Mesendoderm (in vitro differentiated cells): ENCODE results near the gene FOXO1.

ENCODE experiments used
- DNase-seq: peaks from one replicate; pipeline ENCODE4 v3.0.0; 2013
- H2AK5ac ChIP-seq: 2 replicates; pipeline ENCODE4 v1.6.1; 2013; ENCODE audit warnings: low read length, inconsistent platforms
- H2BK120ac ChIP-seq: 2 replicates; pipeline ENCODE4 v1.6.1; 2013; ENCODE audit warnings: low read depth, mild to moderate bottlenecking, low read length, moderate library complexity, mixed read lengths
- H2BK15ac ChIP-seq: replicated peaks from 2 replicates; pipeline ENCODE4 v1.6.1; 2013; ENCODE audit warnings: low read depth, mild to moderate bottlenecking, moderate library complexity
- H2BK5ac ChIP-seq: 2 replicates; pipeline ENCODE4 v1.6.1; 2013; ENCODE audit warnings: low read length, inconsistent platforms
- H3K18ac ChIP-seq: 2 replicates; pipeline ENCODE4 v1.6.1; 2013; ENCODE audit warnings: mild to moderate bottlenecking, low read length, mixed read lengths
- H3K23ac ChIP-seq: one replicate; pipeline ENCODE4 v1.6.1; 2013; ENCODE audit warnings: low read length
- H3K27ac ChIP-seq: 2 replicates; pipeline ENCODE4 v1.5.1; 2013; ENCODE audit warnings: low read depth, mild to moderate bottlenecking, inconsistent platforms, low read length, moderate library complexity
- H3K27me3 ChIP-seq: 2 replicates; pipeline ENCODE4 v1.6.1; 2013; ENCODE audit warnings: low read length, control low read depth, mild to moderate bottlenecking, inconsistent platforms; ENCODE audit not compliant: insufficient read depth, poor library complexity
- H3K36me3 ChIP-seq: 2 replicates; pipeline ENCODE4 v1.6.1; 2013; ENCODE audit warnings: low read length, inconsistent platforms; ENCODE audit not compliant: control insufficient read depth, insufficient read depth
- H3K4ac ChIP-seq: one replicate; pipeline ENCODE4 v1.6.1; 2013; ENCODE audit warnings: low read depth, mild to moderate bottlenecking, low read length, moderate library complexity
- H3K4me1 ChIP-seq: 2 replicates; pipeline ENCODE4 v1.6.1; 2013; ENCODE audit warnings: low read depth, low read length, inconsistent platforms; ENCODE audit not compliant: control insufficient read depth
- H3K4me2 ChIP-seq: 2 replicates; pipeline ENCODE4 v1.6.1; 2013; ENCODE audit warnings: low read length
- H3K4me3 ChIP-seq: 2 replicates; pipeline ENCODE4 v1.5.1; 2013; ENCODE audit warnings: mild to moderate bottlenecking, low read length
- H3K56ac ChIP-seq: one replicate; pipeline ENCODE4 v1.6.1; 2013; ENCODE audit warnings: low read length
- H3K79me1 ChIP-seq: 2 replicates; pipeline ENCODE4 v1.6.1; 2013; ENCODE audit warnings: low read length, inconsistent platforms
- H3K79me2 ChIP-seq: 2 replicates; pipeline ENCODE4 v1.6.1; 2013; ENCODE audit warnings: mild to moderate bottlenecking, low read length; ENCODE audit not compliant: control insufficient read depth, insufficient read depth
- H3K9ac ChIP-seq: 2 replicates; pipeline ENCODE4 v1.6.1; 2013; ENCODE audit warnings: low read length, inconsistent platforms
- H4K5ac ChIP-seq: one replicate; pipeline ENCODE4 v1.6.1; 2013; ENCODE audit warnings: low read length
- H4K8ac ChIP-seq: one replicate; pipeline ENCODE4 v1.6.1; 2013; ENCODE audit warnings: low read depth, mild to moderate bottlenecking, control low read depth, low read length, moderate library complexity
- WGBS: extraction: QIAGEN DNeasy Blood & Tissue Kit; methylation state at CpG from one replicate; pipeline ENCODE4 v1.1.7; 2013; ENCODE audit warnings: low lambda C conversion rate, missing lambda C conversion rate; ENCODE audit not compliant: insufficient coverage; ENCODE audit errors: extremely low coverage; 5-methylcytosine and 5-hydroxymethylcytosine counted together

The FOXO1 gene

GRCh38 chr13:40618581-40619478, 47.6 kb downstream of the FOXO1 start:
- no peak overlapping the region for H2BK15ac ChIP-seq
- no peak overlapping the region for H3K4me3 ChIP-seq
- H2AK5ac ChIP-seq: no peak overlapping the region
- H3K79me2 ChIP-seq: peaks cover 71% of the 10 kb centered on the region
- no peak overlapping the region for H3K9ac ChIP-seq
- H3K79me1 ChIP-seq: peaks cover 13% of the 10 kb centered on the region
- no peaks in the 10 kb centered on the region for H3K27me3 ChIP-seq
- no peak overlapping the region for H3K18ac ChIP-seq
- H3K23ac ChIP-seq: no peak overlapping the region
- no peak overlapping the region for H3K56ac ChIP-seq
- no CpG with 5 or more reads among the region's 15 CpGs for WGBS
- H3K4me2 ChIP-seq: no peak overlapping the region
- H2BK120ac ChIP-seq: no peak overlapping the region
- no peak overlapping the region for H4K5ac ChIP-seq
- no peak overlapping the region for H4K8ac ChIP-seq
- DNase-seq: no peak
- no peak overlapping the region for H3K4ac ChIP-seq
- no peak overlapping the region for H2BK5ac ChIP-seq
- H3K4me1 ChIP-seq: peaks cover 4% of the 10 kb centered on the region
- no peak overlapping the region for H3K27ac ChIP-seq
- H3K36me3 ChIP-seq: no peaks in the 10 kb centered on the region

GRCh38 chr13:40617801-40618356, 48.6 kb downstream of the FOXO1 start:
- no peak overlapping the region for H2BK5ac ChIP-seq
- no peak overlapping the region for H4K8ac ChIP-seq
- no peak overlapping the region for H3K9ac ChIP-seq
- no CpG with 5 or more reads among the region's 8 CpGs for WGBS
- no peaks in the 10 kb centered on the region for H3K36me3 ChIP-seq
- H3K27me3 ChIP-seq: no peaks in the 10 kb centered on the region
- no peak overlapping the region for H3K4me2 ChIP-seq
- peaks cover 4% of the 10 kb centered on the region for H3K4me1 ChIP-seq
- peaks cover 72% of the 10 kb centered on the region for H3K79me2 ChIP-seq
- H3K23ac ChIP-seq: no peak overlapping the region
- no peak overlapping the region for H3K4ac ChIP-seq
- no peak overlapping the region for H4K5ac ChIP-seq
- H3K56ac ChIP-seq: no peak overlapping the region
- no peak overlapping the region for H2AK5ac ChIP-seq
- H3K18ac ChIP-seq: no peak overlapping the region
- DNase-seq: no peak
- H2BK15ac ChIP-seq: no peak overlapping the region
- no peak overlapping the region for H3K4me3 ChIP-seq
- H2BK120ac ChIP-seq: no peak overlapping the region
- H3K79me1 ChIP-seq: peaks cover 13% of the 10 kb centered on the region
- H3K27ac ChIP-seq: no peak overlapping the region

- Histone ChIP-seq H3K4me1 (peaks cover 6% of the 10 kb centered on the region), H3K27ac (no peak overlapping the region), H4K8ac (no peak overlapping the region), H3K4me3 (no peak overlapping the region), H3K36me3 (no peaks in the 10 kb centered on the region), H4K5ac (no peak overlapping the region), H2BK5ac (no peak overlapping the region), H3K56ac (no peak overlapping the region), H3K79me2 (peaks cover 84% of the 10 kb centered on the region), H3K23ac (no peak overlapping the region), H3K4me2 (no peak overlapping the region), H3K4ac (no peak overlapping the region), H3K9ac (no peak overlapping the region), H2BK120ac (no peak overlapping the region), H3K27me3 (no peaks in the 10 kb centered on the region), H3K18ac (no peak overlapping the region), H2AK5ac (no peak overlapping the region), H2BK15ac (no peak overlapping the region), H3K79me1 (peaks cover 14% of the 10 kb centered on the region)
- DNase-seq: no peak
- no CpG with 5 or more reads among the region's 7 CpGs for whole genome bisulfite sequencing
Measured at GRCh38 chr13:40615619-40616018, 50.8 kb downstream of the FOXO1 start.

- Histone ChIP-seq H3K79me1 (peaks cover 15% of the 10 kb centered on the region), H3K4me3 (no peak overlapping the region), H3K4me2 (no peak overlapping the region), H3K79me2 (peaks cover 78% of the 10 kb centered on the region), H3K18ac (peak overlapping the region; percentile 46), H3K56ac (no peak overlapping the region), H3K27me3 (no peaks in the 10 kb centered on the region), H3K23ac (no peak overlapping the region), H3K27ac (no peak overlapping the region), H3K4ac (no peak overlapping the region), H3K4me1 (peaks cover 6% of the 10 kb centered on the region), H2AK5ac (no peak overlapping the region), H2BK120ac (no peak overlapping the region), H2BK15ac (no peak overlapping the region), H3K36me3 (no peaks in the 10 kb centered on the region), H2BK5ac (no peak overlapping the region), H4K5ac (no peak overlapping the region), H4K8ac (no peak overlapping the region), H3K9ac (no peak overlapping the region)
- WGBS: no CpG with 5 or more reads among the region's 4 CpGs
- DNase-seq: no peak
Measured at GRCh38 chr13:40613914-40614313, 52.5 kb downstream of the FOXO1 start.

GRCh38 chr13:40613192-40613818, 53.1 kb downstream of the FOXO1 start:
- no peak overlapping the region for H2BK5ac ChIP-seq
- no peak overlapping the region for H3K4me2 ChIP-seq
- no peaks in the 10 kb centered on the region for H3K27me3 ChIP-seq
- DNase-seq: no peak
- H3K4ac ChIP-seq: no peak overlapping the region
- WGBS: no CpG with 5 or more reads among the region's 7 CpGs
- H3K4me1 ChIP-seq: peaks cover 6% of the 10 kb centered on the region
- H3K18ac ChIP-seq: no peak overlapping the region
- H3K23ac ChIP-seq: no peak overlapping the region
- no peak overlapping the region for H4K8ac ChIP-seq
- no peak overlapping the region for H3K9ac ChIP-seq
- peaks cover 72% of the 10 kb centered on the region for H3K79me2 ChIP-seq
- no peak overlapping the region for H2BK120ac ChIP-seq
- H2AK5ac ChIP-seq: no peak overlapping the region
- H3K79me1 ChIP-seq: peaks cover 14% of the 10 kb centered on the region
- H3K27ac ChIP-seq: no peak overlapping the region
- H2BK15ac ChIP-seq: no peak overlapping the region
- no peak overlapping the region for H4K5ac ChIP-seq
- H3K4me3 ChIP-seq: no peak overlapping the region
- no peak overlapping the region for H3K56ac ChIP-seq
- H3K36me3 ChIP-seq: no peaks in the 10 kb centered on the region
